HuH-7.5 (cell line): ENCODE data around the gene KRT32.
A peak's percentile ranks its signal among the peaks of the same experiment; 100 is the strongest.

Source experiments
- DNase-seq: peaks from one replicate; pipeline ENCODE4 v3.0.0; 2011; ENCODE audit warnings: low spot score

The KRT32 gene

DNA sequence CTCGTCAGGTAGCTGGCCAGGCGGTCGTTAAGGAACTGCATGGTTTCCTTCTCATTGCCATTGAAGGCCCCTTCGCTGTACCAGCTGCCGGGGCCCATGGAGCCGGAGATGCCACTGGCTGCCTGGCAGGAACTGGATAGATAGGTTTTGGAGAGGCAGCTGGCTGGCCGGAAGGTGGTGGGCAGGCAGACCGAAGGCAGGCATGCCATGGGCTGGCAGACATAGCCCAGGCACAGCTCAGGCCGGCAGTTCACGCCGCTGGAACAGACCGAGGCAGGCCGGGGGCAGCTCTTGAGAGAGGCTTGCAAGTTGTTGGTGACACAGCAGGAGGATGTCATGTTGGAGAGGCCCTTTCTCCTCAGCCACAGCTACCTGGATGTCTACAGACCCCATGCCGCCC is at the start of gene KRT32:
Gene KRT32, minus strand, starts transcription at position 399 of the 400 bp plus-strand sequence. Its CDS starts 61 bp downstream, at position 338.
- DNase-seq: no peak

DNA sequence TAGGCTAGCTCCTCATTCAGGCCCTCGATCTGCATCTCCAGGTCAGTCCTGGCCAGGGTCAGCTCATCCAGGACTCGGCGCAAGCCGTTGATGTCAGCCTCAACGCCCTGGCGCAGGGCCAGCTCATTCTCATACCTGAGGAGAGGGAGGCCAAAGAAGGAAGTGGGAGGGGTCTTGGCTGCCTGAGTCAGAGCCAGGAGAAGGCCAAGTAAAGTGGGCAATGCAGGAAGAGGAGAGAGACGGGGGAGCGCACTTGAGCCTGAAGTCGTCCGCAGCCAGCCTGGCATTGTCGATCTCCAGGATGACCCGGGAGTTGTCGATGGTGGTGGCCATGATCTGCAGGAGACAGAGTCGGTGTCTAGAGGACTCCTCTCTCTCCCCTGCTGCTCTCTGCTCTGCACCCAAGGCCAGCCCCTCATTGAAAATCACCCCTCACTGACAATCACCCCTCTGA is 49.7 kb upstream of the KRT32 start:
- no peak for DNase-seq

DNA sequence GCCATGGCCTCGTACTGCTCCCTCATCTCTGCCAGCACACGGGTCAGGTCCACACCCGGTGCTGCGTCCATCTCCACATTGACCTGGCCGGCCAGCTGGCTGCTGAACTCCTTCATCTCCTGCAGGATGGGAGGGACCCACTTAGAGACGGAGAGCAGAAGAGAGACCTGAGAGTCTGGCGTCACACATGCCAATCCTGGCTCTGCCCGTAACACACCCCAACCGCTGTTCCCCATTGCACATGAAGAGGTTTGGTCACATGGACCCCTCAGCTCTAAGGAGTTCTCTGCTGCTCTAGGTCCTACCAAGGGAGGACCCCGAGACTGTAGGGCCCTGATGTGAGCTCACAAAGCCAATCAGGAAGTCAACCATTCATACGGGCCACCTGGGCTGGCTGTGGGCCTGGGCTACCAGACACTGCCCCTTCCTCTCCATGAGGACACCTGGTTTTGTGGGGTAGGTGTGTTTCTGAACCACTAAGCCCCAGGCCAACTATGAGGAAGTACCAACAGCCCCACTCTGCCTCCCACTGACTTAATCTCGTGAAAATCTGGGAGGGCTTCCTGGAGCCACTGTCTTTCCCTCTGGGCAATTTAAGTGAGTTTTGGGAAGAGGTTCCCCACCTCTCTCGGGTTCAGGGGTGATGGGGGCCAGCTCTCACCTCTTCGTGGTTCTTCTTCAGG is 49.1 kb upstream of the KRT32 start:
- DNase-seq: no peak

DNA sequence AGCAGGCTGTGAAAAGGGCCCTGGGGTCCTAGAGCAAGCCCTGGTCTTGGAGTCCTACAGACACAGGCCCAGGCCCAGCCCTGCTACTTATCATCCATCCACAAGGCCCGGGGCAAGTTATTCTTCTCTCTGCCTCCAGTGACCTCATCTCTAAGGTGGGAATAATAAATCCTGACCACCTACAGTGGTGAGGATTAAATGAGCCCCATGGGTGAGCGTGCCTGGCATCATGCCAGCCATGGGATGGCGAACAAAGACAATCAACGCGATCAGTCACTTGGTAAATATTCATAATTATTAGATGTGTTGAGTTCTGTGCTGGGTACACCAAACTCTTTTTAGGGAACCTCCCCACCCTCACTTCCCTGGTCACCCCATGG is 46.0 kb upstream of the KRT32 start:
- no peak for DNase-seq

DNA sequence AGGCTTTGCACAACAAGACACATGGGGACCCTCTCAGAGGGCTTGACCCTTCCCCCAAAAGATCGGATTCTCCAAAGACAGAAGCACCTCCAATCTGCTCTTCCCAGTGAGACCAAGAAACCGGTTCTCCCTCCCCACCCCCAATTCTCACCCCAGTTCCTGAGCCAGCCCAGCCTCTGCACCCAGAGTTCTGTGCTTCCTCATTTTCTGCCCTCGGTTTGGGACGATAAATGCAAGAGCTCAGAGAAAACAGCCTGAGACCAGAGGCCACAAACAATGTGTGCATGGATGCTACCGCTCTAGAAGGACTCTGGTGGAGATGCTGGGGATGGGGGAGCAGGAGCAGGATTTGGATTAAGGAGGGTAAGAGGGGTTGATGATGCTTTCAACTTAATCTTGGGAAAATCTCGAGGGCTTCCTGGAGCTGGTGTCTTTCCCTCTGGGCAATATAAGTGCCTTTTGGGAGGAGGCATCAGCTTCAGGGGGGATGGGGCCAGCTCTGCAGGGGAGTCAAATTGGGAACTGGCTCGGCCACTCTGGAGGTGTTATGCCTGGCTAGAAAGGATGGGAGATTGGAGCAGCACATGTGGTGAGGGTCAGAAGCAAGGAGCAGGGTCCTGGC is 45.5 kb upstream of the KRT32 start:
- DNase-seq: no peak

DNA sequence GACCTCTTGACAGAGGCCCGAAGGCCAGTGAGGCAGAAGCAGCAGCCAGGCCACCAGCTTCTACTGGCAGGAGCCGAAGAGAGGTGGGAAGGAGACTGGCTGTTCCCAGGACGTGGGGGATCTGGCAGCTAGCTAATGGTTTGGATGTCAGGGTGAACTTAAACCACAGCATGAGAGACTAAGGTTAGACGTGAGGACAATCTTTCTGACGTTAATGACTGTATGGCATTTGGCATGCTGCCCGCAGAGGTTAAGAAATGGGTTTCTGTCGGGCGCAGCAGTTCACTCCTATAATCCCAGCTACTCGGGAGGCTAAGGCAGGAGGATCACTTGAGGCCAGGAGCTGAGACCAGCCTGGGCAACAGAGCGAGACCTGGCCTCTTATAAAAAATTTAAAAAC is 44.5 kb upstream of the KRT32 start:
- DNase-seq: no peak

DNA sequence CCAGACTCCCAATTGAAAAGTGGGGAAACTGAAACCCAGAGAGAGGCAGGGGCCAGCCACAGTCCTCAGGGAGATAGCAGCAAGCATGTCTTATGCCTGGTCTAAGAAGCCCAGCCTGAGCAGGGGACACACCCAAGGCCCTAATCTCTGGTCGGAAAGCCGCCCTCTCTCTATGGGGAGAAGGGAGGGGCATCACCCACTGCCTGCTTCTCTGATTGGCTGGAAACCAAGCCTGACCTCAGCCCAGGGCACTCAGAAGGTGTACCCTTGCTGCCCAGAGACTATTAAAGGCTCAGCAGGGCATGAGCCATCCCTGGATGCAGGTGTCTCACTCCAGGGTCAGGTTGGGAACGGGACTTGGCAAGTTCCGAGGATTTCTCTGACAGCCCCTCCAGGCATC is 43.9 kb upstream of the KRT32 start:
- no peak for DNase-seq

DNA sequence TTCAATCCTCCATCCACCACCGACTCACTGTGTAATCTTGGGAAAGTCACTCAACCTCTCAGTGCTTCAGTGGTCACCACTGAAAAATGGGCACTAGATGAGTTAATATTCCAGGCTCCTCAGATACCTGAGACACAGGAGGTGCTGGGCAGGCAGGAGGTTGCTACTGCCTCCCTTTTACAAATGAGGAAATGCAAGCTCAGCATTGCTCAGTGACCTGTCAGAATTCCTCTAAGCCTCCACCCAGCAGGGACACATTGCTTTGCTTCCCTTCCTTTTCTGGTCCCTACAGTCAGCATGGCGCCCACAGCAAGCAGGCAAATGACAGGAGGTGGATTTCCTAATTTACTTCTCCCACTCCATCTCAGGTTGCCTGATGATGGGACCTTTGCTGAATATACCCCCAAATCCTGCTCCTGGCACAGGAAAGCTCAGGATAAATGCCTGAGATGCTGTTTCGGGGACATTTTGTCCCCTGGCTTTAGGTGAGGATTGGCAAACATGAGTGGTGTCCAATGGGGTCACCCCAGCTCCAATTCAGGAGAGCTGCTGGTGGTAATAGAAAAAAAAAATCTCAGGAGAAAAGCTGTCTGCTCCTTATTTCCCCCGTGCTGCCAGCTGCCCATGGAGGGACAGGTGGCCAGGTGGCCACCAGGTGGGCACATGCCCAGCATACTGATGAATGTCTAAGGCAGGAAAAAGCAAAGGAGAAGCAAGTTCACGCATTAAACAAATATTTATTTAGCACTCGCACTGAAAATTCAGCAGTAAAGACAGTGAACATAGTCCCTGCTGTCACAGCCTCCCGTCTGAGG is 43.3 kb upstream of the KRT32 start:
- DNase-seq: no peak

DNA sequence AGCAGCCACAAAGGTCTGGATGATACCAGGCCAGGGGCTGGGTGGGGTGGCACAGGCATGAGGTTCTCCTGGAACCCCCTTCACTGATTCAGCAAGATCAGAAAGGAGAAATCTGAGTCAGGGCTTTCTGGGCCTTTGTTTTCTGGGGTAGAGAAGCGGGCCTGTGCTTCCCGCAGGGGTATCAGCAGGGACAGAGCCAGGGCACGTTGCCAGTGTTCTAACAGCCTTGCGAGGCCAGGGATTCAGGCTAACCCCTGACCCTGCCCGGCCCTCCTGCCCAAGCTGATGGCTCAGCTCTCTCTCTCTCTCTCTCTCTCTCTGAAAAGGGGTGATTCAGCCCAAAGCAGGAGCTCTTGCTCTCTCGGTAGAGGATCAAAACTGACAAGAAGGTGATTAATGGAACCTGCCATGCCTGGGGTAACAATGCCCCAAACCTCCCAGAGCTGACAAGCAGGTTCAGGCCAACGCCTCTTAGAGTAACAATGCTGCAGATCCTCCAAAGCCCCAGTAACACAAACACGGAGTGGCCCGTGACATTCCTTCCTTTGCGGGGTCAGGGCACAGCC is 40.2 kb upstream of the KRT32 start:
- no peak for DNase-seq

DNA sequence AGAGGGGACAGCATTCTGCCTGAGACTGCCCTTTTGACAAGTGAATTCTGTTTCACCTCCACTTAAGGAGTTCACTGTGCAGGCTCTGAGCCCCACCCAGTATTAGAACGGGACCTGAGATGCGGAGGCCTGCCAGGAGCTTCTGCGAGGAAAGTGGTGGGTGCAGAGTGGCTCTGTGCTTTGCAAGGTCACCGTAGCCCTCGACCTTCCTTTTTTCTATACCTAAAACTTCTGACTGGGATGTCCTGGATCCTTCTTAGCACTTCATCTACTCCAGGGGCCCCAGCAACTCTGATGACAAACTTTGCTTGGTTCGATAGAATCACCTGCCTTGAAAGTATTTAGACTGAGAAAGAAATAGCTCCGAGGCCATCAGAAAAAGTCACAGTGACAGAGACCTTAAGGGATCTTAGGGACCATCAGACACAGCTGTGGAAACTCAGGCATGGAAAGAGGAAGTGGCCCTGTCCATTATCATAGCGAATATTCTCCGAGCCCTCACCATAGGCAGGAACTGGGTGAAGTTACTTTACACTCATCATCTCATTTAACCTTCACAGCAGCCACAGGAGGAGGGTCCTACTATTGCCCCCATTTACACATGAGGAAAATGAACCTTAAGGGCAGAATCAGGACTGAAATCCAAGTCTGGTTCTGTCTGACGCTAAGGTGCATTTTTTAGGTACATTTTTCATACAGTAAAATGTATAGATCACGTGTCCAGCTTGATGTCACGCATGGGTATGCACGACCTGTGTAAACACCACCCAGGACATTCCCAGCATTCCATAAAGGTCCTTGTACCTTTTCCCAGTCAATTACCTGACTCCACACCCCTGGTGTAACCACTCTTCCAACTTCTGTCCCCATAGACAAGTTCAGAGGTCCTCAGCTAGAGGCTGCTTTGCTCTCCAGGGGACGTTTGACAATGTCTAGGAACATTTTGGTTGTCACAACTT is 38.9 kb upstream of the KRT32 start:
- no peak for DNase-seq

DNA sequence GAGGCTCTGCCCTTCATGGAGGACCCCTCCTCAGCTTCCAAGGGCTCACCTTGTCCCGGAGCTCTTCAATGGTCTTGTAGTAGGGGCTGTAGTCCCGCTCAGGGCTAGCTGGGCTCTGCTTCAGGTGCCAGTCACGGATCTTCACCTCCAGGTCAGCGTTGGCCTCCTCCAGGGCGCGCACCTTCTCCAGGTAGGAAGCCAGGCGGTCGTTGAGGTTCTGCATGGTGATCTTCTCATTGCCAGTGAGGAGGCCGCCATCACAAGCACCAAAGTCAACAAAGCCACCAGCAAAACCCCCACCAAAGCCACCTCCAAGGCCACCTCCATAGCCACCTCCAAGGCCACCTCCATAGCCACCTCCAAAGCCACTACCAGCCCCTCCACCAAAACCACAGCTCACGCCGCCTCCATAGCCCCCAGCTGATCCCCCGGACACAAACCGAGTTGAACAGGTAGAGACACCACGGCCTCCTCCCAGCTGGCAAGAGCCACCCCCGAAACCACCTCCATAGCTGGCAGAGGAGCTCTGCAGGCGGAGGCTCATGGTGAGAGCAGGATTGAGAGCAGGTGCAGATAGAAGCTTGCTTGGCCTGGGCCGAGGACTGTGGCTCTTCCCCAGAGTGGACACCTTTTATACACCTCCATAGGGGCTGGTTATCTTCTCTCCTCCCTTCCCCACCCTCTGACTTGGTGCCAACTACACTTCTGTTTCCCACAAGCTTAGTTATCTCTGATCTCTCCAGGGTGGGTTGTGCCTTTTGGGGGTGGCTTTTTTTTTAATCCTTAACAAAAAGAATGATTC is 38.0 kb upstream of the KRT32 start, which contains the start of gene KRT13:
Gene KRT13, minus strand, starts transcription at position 606 of the 802 bp plus-strand sequence. Its CDS starts 62 bp downstream, at position 544.
- DNase-seq: no peak

DNA sequence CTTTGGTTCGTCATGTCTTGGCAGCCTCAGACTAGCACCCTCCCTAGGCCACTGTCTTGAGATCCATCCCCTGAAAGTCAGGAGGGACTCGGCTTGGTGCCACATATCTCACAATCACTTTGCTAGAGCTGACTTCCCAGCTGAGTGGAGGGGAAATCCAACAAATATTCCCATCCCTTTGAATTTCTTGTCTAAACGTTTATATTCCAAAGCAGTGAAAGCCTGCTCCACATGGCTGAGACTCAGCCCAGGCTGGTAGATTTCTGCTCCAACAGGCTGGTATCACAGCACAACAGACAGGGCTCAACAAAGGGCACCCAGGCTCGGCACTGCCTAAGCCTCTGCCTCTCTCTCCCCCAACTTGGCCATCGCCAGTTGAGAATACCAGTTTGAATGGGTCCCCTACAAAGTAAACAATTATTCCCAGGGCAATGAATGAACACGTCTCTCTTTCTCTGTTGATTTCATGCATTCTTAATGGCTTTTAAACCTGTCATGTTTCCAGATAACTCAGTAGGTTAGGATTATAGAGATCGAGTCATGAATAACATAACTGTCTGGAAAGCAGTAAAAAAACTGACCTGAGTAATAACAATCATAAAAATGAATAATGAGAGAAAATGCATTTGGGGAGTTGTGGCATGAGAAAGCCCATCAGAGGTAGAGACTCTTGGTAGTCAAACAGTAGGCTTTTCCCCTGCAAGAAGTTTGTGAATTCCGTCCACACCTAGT is 37.2 kb upstream of the KRT32 start:
- no peak for DNase-seq

DNA sequence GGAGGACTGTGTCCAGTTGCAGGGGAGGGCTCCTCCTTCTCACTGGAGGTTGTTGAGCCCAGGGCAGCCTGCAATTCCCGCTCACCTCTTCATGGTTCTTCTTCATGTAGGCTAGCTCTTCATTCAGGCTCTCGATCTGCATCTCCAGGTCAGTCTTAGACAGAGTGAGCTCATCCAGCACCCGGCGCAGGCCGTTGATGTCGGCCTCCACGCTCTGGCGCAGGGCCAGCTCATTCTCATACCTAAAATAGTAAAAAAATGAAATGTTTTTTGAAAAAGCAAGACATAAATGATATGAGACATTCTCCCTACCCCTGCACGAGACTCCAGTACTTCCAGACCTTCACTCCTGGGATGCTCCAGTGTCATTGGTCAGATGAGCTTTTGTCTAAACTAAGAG is 36.0 kb upstream of the KRT32 start:
- DNase-seq: no peak

DNA sequence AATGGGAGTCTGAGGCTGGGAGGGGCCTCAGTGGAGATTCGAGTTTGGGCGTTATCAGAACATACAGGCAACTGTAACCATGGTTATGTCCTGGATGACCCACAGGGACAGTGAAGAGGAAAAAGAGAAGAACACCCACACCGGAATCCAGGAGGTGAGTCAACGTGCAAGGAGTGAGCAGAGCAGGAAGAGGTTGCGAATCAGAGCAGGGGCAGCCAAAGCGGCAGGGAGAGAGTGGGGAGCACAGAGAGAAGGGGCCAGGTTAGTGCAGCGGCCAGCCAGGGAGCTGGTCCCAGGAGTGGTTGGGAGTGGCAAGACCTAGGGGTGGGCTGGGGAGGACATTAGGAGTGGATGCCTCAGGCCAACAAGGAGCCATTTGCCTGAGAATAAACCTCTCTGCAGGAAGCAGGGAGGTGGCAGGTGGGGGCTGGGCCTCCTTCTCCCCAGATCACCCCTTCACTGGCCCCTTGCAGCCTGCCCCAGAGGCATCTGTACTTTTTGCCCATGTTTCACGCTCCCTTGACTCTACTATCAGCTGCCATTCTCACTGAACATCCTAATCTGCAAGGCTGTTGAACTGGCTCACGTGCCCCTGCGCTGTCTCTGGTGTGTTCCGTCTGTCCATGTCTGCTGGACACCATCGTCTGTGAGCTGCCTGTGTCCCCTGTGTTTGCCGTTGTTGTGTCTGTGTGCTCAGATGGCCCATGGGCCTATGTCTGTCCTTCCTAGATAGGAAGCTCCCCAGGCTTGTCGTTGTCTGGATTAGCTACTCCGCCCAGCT is 33.1 kb upstream of the KRT32 start:
- DNase-seq: no peak

DNA sequence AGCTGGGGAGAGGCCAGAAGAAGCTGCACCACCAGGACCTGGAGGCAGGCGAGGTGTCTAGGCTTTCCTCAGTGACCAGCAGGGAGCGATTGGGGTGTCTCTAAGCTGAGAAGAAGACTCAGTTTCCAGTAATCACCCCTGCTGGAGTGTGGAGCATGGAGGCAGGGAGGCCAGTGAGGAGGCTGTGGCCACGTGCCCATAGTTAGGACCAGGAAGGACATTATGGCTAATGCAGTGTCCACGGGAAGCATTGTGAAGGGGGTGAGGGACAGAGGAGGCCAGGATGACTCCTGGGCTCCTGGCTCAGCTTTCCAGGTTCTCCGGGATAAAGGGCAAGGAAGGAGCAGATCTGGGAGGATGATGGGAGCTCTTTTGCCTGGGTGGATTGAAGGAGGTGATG is 32.5 kb upstream of the KRT32 start:
- DNase-seq: no peak

DNA sequence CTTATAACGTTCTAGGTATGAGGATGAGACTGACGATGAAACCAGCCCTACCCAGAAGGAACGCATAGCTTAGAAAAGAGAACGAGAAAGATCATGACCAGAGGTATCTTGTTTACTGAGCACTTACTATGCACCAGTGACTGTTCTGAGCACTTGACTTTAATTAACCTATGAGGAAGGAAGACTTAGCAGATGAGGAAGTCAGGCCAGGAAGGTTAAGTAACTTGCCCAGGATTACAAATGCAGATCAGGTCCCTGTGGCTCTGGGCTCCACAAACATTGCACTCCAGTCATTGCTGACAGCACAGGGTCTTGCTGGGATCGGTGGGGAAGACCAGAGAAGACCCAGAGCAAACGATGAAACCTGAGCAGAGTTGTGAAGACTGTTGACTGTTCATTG is 31.1 kb upstream of the KRT32 start:
- no peak for DNase-seq

DNA sequence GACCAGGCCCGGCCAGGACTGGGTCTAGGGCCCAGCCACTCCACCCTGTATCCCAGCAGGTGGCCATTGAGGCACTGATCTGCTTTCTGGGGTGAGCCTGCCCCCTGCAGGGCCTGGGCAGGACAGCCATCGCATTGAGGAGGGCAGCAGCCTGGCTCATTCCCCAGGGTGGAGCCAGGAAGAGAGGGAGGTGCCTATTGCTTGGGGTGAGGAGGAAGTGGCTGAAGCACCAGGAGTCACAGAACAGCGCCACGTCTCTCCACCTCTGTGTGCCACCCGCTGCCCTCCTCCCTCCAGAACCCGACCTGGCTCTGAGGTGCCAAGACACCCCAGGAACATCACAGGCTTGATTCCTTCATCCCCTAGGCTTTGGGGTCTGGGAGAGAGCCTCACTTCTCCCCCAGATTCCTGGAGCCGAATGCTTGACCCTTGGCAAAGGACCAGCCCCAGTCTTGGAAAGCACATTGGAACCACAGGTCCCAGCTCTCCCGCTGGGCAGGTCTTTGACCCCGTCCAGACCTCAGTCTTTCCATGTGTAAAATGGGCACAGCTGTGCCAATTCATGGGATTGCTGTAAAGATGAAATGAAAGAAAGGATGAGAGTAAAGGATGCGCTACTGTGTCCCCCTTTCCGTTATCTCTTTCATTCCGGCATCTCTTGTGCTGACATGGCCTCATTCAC is 29.8 kb upstream of the KRT32 start:
- DNase-seq: peak; percentile 54

DNA sequence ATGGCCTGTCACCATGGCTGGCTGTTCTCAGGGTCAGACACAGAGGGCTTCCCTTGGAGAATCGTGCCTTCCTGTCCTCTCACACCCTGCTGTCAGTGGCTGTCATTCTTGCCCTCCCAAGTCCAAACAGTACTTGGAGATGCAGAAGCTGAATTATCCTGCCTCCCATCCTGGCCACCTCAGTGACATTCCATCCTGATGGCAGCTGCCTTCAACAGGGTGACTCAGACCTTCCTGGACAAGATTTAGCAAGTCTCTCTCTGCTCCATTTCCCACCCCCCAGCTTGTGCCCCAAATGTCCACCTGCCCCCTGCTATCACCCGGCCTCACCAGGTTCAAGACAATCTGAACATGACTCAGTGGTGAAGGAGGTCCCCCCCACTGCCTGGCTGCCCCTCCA is 27.3 kb upstream of the KRT32 start:
- DNase-seq: no peak

DNA sequence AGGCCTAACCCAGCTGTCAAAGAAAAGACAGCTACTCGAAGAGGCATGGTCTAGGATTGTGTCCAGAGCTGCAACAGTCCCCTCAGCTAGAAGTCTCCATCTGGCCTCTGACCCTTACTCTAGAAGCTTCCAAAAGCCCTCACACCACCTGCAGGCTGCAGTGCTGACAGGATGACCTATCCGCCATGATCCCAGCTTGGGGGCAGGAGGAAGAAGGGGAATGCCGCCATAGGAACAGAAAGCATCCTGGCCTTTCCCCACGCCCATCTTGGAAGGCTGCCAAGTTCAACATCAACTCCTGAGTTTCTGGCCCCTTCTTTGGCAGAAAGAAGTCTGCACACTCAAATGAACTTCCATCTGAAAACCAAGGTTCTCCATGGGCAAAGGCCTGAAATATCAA is 25.6 kb upstream of the KRT32 start:
- no peak for DNase-seq
